SH-SY5Y (cell line): ENCODE results near the gene ESRRA.

Source experiments
- GATA2 ChIP-seq: IDR thresholded peaks from 2 replicates; pipeline ENCODE4 v1.6.1; 2011; ENCODE audit warnings: mild to moderate bottlenecking, low read depth, low read length
- GATA3 ChIP-seq: IDR thresholded peaks from 2 replicates; pipeline ENCODE4 v1.6.1; 2011; ENCODE audit warnings: low read depth, mild to moderate bottlenecking, low read length, moderate library complexity

DNA sequence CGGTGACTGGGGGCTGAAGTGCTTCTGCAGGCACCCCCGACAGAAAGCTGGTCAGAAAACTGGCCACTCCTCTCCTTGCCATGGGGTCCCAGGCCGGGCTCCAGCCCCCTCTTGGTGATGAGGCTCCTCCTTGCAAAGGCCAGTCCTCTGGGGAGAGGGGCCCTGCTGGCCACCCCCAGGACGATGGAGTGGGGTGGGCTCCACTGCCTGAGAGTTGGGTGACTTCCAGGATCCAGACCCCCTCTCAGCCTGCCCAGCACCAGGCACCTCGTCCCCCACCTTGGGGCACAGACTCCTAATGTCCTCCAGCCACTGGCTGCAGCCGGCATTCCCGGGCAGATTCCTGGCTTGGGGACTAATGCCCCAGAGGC lies 53.2 kb downstream of the ESRRA start:
- TF ChIP-seq GATA2 (no peak), GATA3 (no peak)
